HEK293T (cell line): Measurements from ENCODE around the gene ZNF766.
"Not testable (repeated sequence)": the region's sequence is repeated elsewhere in the genome, so short reads cannot be mapped to it uniquely, and the experiment has no call there.

Experiments used
- CTCF ChIA-PET: fragments of 350-600 bp; formaldehyde crosslinking; extraction: SDS; loops from one replicate; lab custom pipeline; 2021; ENCODE audit warnings: antibody characterized with exemption, inconsistent platforms; lab: Yijun Ruan, JAX
- POLR2A ChIA-PET: fragments of 350-600 bp; formaldehyde crosslinking; extraction: SDS; loops from one replicate; lab custom pipeline; 2020; ENCODE audit warnings: antibody characterized with exemption, inconsistent platforms; lab: Yijun Ruan, JAX
- DNase-seq: peaks from one replicate; pipeline ENCODE4 v3.0.0; 2012; ENCODE audit warnings: mixed read lengths; ENCODE audit errors: extremely low spot score
- ARNT ChIP-seq: fragments of 450-650 bp; IDR thresholded peaks from 2 replicates; pipeline ENCODE4 v1.6.1; 2017; ENCODE audit warnings: mild to moderate bottlenecking
- BHLHE40 ChIP-seq: fragments of 450-650 bp; IDR thresholded peaks from 2 replicates; pipeline ENCODE4 v1.6.1; 2016; ENCODE audit warnings: mild to moderate bottlenecking, moderate library complexity, borderline replicate concordance
- CTBP1 ChIP-seq: fragments of 450-650 bp; IDR thresholded peaks from 2 replicates; pipeline ENCODE4 v1.6.1; 2016; ENCODE audit warnings: borderline replicate concordance
- ELF4 ChIP-seq: fragments of 450-650 bp; IDR thresholded peaks from 2 replicates; pipeline ENCODE4 v1.6.1; 2017; ENCODE audit warnings: antibody characterized with exemption
- FOXA1 ChIP-seq: fragments of 450-650 bp; IDR thresholded peaks from 2 replicates; pipeline ENCODE4 v1.6.1; 2016; ENCODE audit warnings: mild to moderate bottlenecking
- FOXK2 ChIP-seq: fragments of 450-650 bp; IDR thresholded peaks from 2 replicates; pipeline ENCODE4 v1.6.1; 2016; ENCODE audit warnings: mild to moderate bottlenecking
- FOXM1 ChIP-seq: fragments of 450-650 bp; IDR thresholded peaks from 2 replicates; pipeline ENCODE4 v1.6.1; 2017; ENCODE audit warnings: mild to moderate bottlenecking, borderline replicate concordance
- HDGF ChIP-seq: fragments of 450-650 bp; IDR thresholded peaks from 2 replicates; pipeline ENCODE4 v1.6.1; 2017; ENCODE audit warnings: antibody characterized with exemption, borderline replicate concordance
- L3MBTL2 ChIP-seq: fragments of 450-650 bp; conservative IDR thresholded peaks from 2 replicates; pipeline ENCODE4 v1.6.1; 2016; ENCODE audit warnings: mild to moderate bottlenecking
- LEF1 ChIP-seq: fragments of 450-650 bp; IDR thresholded peaks from 2 replicates; pipeline ENCODE4 v1.6.1; 2017; ENCODE audit warnings: mild to moderate bottlenecking, borderline replicate concordance
- NFRKB ChIP-seq: fragments of 450-650 bp; IDR thresholded peaks from 2 replicates; pipeline ENCODE4 v1.6.1; 2016; ENCODE audit warnings: mild to moderate bottlenecking, moderate library complexity
- PKNOX1 ChIP-seq: fragments of 450-650 bp; IDR thresholded peaks from 2 replicates; pipeline ENCODE4 v1.6.1; 2016
- SP1 ChIP-seq: fragments of 450-650 bp; IDR thresholded peaks from 2 replicates; pipeline ENCODE4 v1.6.1; 2017
- SUZ12 ChIP-seq: fragments of 450-650 bp; IDR thresholded peaks from 2 replicates; pipeline ENCODE4 v1.6.1; 2016; ENCODE audit warnings: mild to moderate bottlenecking
- TARDBP ChIP-seq: fragments of 450-650 bp; IDR thresholded peaks from 2 replicates; pipeline ENCODE4 v1.6.1; 2016
- ZNF384 ChIP-seq: fragments of 450-650 bp; IDR thresholded peaks from 2 replicates; pipeline ENCODE4 v1.6.1; 2016

Gene ZNF766

GRCh38 chr19:52291781-52292180, 22.4 kb downstream of the ZNF766 start:
- CTCF ChIA-PET, result no interaction called here
- TF ChIP-seq ARNT (no peak), L3MBTL2 (no peak), BHLHE40 (no peak), TARDBP (no peak), ZNF384 (no peak), HDGF (no peak), PKNOX1 (no peak), ELF4 (no peak), SP1 (no peak)
- POLR2A ChIA-PET, result no interaction called here
- DNase-seq, result no peak

GRCh38 chr19:52292946-52293345, 23.6 kb downstream of the ZNF766 start:
- POLR2A ChIA-PET, DNase-seq, CTCF ChIA-PET: not testable (repeated sequence)

GRCh38 chr19:52296400-52296772, 27.0 kb downstream of the ZNF766 start:
- ChIA-PET CTCF (no interaction called here), POLR2A (no interaction called here)
- TF ChIP-seq L3MBTL2 (no peak), BHLHE40 (no peak)
- DNase-seq, result peak; percentile 9

- DNase-seq, result peak; percentile 82
- ChIA-PET CTCF (no interaction called here), POLR2A (no interaction called here)
- TF ChIP-seq ARNT, result no peak
- TF ChIP-seq L3MBTL2, result peak; percentile 14; the same call in 1 of the 2 replicates
- no peak for TF ChIP-seq ZNF384
- peak; percentile 60; the same call in 1 of the 2 replicates for TF ChIP-seq ELF4
Measured at GRCh38 chr19:52296773-52297600, 27.6 kb downstream of the ZNF766 start, which contains the start of gene ZNF480. TSS of gene ZNF480 (plus strand) at chr19:52297169. CDS start at chr19:52300413, 3,244 bp downstream.

- POLR2A ChIA-PET, result no interaction called here
- DNase-seq, result no peak
- 0 out of 2 replicates have a peak, but pooled peaks have one; percentile 7 for TF ChIP-seq L3MBTL2
- no peak for TF ChIP-seq LEF1
- CTCF ChIA-PET, result interaction anchor here (0.7 kb wide), 1 partner anchor 212 kb away, joined by 4 read pairs; no protein-coding TSS in a partner anchor
Measured at GRCh38 chr19:52297601-52298364, 28.4 kb downstream of the ZNF766 start.

- CTCF ChIA-PET, result no interaction called here
Measured at GRCh38 chr19:52307275-52307674, 37.9 kb downstream of the ZNF766 start.

GRCh38 chr19:52322429-52322828, 53.0 kb downstream of the ZNF766 start:
- TF ChIP-seq ZNF384 (no peak), BHLHE40 (no peak), ARNT (no peak), NFRKB (no peak), FOXM1 (no peak), CTBP1 (no peak), FOXA1 (no peak), ELF4 (no peak), SUZ12 (no peak), PKNOX1 (no peak), TARDBP (no peak), L3MBTL2 (no peak), HDGF (no peak), LEF1 (no peak), FOXK2 (no peak), SP1 (no peak)
- DNase-seq, result no peak
- CTCF ChIA-PET, result no interaction called here
- POLR2A ChIA-PET, result no interaction called here

More at GRCh38 chr19:52307275-52307674, 37.9 kb downstream of the ZNF766 start:
- TF ChIP-seq HDGF (no peak), SUZ12 (no peak), PKNOX1 (no peak)
- POLR2A ChIA-PET, result no interaction called here
- no peak for DNase-seq
